Stimulated activated CD4-positive, alpha-beta T cell treated with anti-CD3 and anti-CD28 coated beads, Interleukin-15, amount 100 ng/mL, for 1 hour (primary cell): ENCODE measurements around the gene HOXD10.

Experiments
- DNase-seq, 2 donors: peaks; one replicate each; pipeline ENCODE4 v3.0.0-alpha.2; 2020; ENCODE audit warnings: low read depth in 1 of 2, low spot score in 1 of 2

The HOXD10 gene

GRCh38 chr2:176082525-176082823 lies 34.1 kb upstream of the HOXD10 start:
- DNase-seq: no peak

GRCh38 chr2:176082824-176083751 lies 33.5 kb upstream of the HOXD10 start:
- no peak for DNase-seq

DNA sequence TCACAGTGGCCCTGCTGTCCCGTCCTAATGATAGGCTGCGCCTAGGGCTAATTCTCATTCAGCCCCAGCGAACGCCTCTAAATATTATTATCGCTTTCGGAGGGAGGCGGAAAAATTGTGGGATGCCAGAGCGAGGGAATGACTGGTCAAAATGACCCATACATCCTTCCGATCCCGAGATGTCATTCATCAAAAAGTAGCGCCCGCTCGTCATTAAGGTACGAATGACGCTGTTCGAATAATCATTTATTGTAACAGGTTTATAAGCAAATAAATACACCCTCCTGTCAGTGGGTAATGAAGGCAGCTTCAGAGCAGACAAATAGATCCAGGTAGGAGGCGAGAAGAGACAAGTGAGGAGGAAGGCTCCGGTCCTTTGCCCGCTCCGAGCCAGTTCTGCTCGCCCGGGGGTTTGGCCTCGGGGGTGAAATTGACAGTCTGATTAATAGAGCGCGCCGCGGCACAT lies 32.7 kb upstream of the HOXD10 start, which contains the start of gene EVX2:
Gene EVX2 (minus strand): TSS at position 167 of the 466 bp plus-strand sequence. CDS start 186 bp downstream, outside the sequence.
- no peak for DNase-seq

GRCh38 chr2:176084611-176085119 lies 31.9 kb upstream of the HOXD10 start:
- no peak for DNase-seq

- DNase-seq: no peak
Measured at GRCh38 chr2:176085120-176085788, 31.3 kb upstream of the HOXD10 start.

GRCh38 chr2:176085861-176086771 lies 30.5 kb upstream of the HOXD10 start:
- DNase-seq: no peak

- DNase-seq: no peak
Measured at GRCh38 chr2:176087330-176088047, 29.1 kb upstream of the HOXD10 start.

DNA sequence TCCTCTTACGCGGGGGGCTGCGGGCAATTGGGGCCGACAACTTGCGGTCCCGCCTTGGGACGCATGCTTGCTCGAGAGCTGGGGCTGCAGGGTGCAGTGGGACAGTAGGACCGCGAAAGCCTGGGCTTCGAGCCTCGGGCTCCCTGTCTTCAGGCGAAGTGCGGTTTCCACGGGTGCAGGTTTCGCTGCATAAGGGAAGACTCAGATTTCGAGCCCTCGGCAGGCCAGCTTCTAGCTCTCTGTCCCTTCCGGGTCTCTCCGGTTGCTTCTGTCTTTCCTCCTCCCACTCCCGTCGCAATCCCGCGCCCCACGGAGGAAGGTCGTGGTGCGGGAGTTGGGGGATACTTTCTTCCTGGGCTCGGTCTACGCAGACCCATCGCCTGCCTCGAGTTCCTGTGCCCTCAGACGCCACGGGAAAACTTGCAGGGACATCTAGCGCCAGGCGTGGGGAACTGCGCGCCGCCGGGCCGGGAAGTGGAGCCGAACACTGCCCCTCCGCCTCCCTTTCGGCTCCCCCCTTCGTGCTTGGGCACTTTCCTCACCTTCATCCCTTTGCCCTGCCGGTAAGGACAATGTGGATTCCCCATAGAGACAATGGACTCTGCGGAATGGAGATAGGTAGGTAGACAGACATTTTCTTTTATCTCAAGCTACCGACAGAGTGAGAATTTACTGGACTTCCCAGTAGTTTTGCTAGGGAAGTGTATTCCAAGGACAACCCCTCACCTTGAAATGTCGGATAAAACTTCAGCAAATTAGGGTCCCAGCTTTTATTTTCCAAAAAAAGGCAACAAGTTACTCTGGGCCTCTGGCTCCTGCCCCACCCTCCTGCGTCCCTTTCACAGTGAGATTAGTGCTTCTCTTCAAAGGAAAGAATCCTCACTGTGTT lies 28.3 kb upstream of the HOXD10 start:
- no peak for DNase-seq

DNA sequence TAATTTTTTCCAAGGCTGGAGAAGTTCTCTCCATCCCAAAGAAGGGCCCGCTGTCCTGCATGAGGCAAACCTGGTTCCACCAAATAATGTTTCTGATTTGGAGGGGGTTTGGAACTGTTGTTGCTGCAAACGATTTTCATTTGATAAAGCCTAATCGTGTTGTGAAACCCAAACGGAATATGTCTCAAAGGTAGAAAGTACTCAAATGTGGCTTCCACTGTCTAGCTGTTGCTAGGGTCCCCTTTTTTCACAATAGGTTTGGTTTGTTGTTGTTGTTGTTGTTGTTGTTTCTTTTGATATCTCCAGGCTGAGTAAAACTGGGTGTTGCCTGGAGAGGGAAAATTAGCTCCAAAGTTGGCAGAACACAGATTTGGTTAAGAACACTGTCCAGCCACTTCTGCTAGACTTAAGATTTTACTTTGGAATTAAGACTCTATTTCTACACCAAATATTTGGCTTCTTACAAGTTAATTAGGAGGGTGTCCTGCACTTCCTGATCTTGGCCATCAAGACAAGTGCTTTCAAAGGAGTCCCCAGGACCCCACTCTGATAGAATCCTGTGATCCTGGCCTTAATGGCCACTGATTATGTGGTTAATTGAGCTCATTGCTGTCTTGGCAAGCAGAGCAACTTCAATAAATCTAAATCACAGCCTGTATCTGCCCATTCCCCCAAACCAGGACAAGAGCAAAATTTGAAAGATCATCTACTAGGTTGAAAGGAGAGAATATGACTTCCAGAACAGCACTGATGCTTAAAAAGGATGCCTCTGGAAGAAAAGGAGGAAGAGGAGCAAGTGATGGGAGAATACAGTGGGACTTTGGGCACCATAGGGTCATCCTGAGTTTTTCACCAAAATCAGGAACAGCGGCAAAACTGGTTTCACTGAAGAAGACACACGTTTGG lies 27.4 kb upstream of the HOXD10 start:
- no peak for DNase-seq

GRCh38 chr2:176089843-176090395 lies 26.7 kb upstream of the HOXD10 start:
- DNase-seq: no peak

DNA sequence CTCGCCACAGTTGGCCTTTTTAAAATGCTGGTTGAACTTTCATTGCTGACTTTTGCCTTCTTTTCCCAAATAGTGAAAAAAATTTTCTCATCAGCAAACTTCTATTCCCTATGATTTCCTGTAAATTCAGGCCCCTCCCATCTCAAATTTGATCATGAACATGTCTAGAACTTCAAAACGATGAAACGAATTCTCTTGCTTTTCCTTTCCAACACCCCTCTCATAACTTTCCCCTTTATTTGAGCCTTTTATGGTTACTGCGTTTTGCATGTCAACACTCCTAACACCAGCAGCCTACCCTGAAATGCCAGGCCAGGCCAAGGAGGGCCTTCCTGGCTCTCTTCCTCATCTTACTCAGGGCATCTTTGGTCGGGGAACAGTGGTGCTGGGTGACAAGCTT lies 25.7 kb upstream of the HOXD10 start:
- DNase-seq: no peak

- no peak for DNase-seq
Measured at GRCh38 chr2:176091329-176092258, 25.0 kb upstream of the HOXD10 start.

GRCh38 chr2:176092270-176093144 lies 24.1 kb upstream of the HOXD10 start, which contains the start of gene HOXD13:
Gene HOXD13 (plus strand): TSS chr2:176092721. CDS start chr2:176092891, 170 bp downstream.
- no peak for DNase-seq

GRCh38 chr2:176093145-176093897 lies 23.3 kb upstream of the HOXD10 start:
- no peak for DNase-seq

DNA sequence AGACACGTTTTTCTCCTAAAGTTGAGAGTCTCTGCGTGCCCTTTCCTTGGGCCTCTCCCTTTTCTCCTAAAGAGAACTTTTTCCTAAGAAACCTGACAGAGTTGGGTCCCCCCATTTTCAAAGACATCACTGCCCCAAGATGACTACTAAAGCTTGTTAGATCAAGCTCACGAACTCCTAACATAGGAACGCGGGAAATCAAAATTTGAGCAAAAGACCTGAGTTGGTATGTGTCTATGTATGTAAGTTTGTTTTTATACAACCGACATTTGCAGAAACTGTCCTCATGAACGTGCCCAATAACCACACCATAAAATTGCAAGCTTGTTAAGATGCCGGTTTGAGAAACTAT lies 22.7 kb upstream of the HOXD10 start:
- no peak for DNase-seq
